Gastroesophageal sphincter (tissue), 3 donors: Measurements from ENCODE around the gene SMPD3.

ENCODE experiments used
- EP300 ChIP-seq: sonication (generic); formaldehyde crosslinking; IDR thresholded peaks from one replicate; pipeline ENCODE4 v1.6.1; 2017; ENCODE audit warnings: antibody characterized with exemption, mild to moderate bottlenecking
- POLR2A ChIP-seq, 2 donors: fragments of 450-650 bp; IDR thresholded peaks; one replicate each; pipeline ENCODE4 v1.6.1; 2017; ENCODE audit warnings: antibody characterized with exemption in 2 of 2, mild to moderate bottlenecking in 2 of 2, moderate library complexity in 1 of 2
- POLR2AphosphoS5 ChIP-seq: sonication (generic); formaldehyde crosslinking; IDR thresholded peaks from one replicate; pipeline ENCODE4 v1.6.1; 2017; ENCODE audit warnings: antibody characterized with exemption
- TF ChIP-seq, protein P1 (sequence below), 4 experiments: fragments of 200-600 bp in 2 of 4; fragments of 450-650 bp in 2 of 4; sonication (generic) in 1 of 4; IDR thresholded peaks; one replicate each; pipeline ENCODE4 v1.5.1; 2017 to 2019; ENCODE audit warnings: antibody characterized with exemption in 4 of 4, mild to moderate bottlenecking in 2 of 4, moderate library complexity in 2 of 4

DNA sequence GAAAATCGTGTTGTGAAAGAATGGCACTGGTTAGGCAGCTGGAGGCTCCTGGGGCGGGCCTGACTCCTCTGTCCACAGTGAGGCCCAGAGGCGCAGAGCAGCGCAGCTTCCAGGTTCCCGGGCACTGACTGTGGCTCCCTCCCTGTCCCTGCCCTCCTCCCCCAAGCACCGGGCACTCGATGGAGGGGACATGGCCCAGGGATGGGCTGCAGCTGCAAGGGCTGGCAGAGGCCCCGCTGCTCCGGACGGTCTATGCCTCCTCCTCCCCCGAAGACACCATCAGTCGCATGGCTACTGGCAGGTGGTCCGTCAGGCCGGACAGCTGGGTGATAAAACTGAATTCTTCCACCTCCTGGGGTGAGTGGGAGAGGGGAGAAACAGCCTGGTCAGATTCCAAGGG is 87.4 kb downstream of the SMPD3 start:
- TF ChIP-seq, protein P1, sequence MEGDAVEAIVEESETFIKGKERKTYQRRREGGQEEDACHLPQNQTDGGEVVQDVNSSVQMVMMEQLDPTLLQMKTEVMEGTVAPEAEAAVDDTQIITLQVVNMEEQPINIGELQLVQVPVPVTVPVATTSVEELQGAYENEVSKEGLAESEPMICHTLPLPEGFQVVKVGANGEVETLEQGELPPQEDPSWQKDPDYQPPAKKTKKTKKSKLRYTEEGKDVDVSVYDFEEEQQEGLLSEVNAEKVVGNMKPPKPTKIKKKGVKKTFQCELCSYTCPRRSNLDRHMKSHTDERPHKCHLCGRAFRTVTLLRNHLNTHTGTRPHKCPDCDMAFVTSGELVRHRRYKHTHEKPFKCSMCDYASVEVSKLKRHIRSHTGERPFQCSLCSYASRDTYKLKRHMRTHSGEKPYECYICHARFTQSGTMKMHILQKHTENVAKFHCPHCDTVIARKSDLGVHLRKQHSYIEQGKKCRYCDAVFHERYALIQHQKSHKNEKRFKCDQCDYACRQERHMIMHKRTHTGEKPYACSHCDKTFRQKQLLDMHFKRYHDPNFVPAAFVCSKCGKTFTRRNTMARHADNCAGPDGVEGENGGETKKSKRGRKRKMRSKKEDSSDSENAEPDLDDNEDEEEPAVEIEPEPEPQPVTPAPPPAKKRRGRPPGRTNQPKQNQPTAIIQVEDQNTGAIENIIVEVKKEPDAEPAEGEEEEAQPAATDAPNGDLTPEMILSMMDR (IDR thresholded peaks at IDR 0.05): no peak
- no peak for TF ChIP-seq POLR2AphosphoS5
- no peak for TF ChIP-seq POLR2A (IDR thresholded peaks at IDR 0.05)
- TF ChIP-seq EP300: no peak
